GM12891 (cell line): Measurements from ENCODE around the gene ISG15.

Experiments used
- POLR2A ChIP-seq: IDR thresholded peaks from 2 replicates; pipeline ENCODE4 v1.6.1; 2011; ENCODE audit warnings: low read depth, low read length, control low read depth
- POLR2AphosphoS5 ChIP-seq: IDR thresholded peaks from 2 replicates; pipeline ENCODE4 v1.6.1; 2011; ENCODE audit warnings: low read depth, low read length, control low read depth
- TAF1 ChIP-seq: IDR thresholded peaks from 2 replicates; pipeline ENCODE4 v1.6.1; 2011; ENCODE audit warnings: low read depth, low read length, control low read depth

GRCh38 chr1:1033009-1033587, 19.8 kb downstream of the ISG15 start:
- TF ChIP-seq POLR2AphosphoS5 (no peak), POLR2A (no peak), TAF1 (no peak)
